SK-N-SH (cell line): ENCODE measurements around the gene STK25.

ENCODE experiments used
- EZH2phosphoT487 ChIP-seq: fragments of 200-600 bp; sonication (generic); IDR thresholded peaks from 2 replicates; pipeline ENCODE4 v1.6.1; 2017; ENCODE audit warnings: low read depth, mixed run types, mild to moderate bottlenecking, antibody characterized with exemption, moderate library complexity, borderline replicate concordance
- GABPA ChIP-seq: IDR thresholded peaks from 2 replicates; pipeline ENCODE4 v1.4.0; 2012; ENCODE audit warnings: low read depth, mild to moderate bottlenecking
- GATA2 ChIP-seq: sonication (generic); formaldehyde crosslinking; IDR thresholded peaks from 2 replicates; pipeline ENCODE4 v1.5.0; 2020; ENCODE audit warnings: mild to moderate bottlenecking, missing genetic modification reagents
- MXI1 ChIP-seq: IDR thresholded peaks from 2 replicates; pipeline ENCODE4 v1.6.1; 2012; ENCODE audit warnings: mild to moderate bottlenecking, low read depth, low read length, improper control_type of control experiment
- POLR2AphosphoS5 ChIP-seq: IDR thresholded peaks from 2 replicates; pipeline ENCODE4 v1.6.1; 2012; ENCODE audit warnings: low read depth, low read length
- RAD21 ChIP-seq: IDR thresholded peaks from 2 replicates; pipeline ENCODE4 v1.6.1; 2012; ENCODE audit warnings: mild to moderate bottlenecking, low read length
- TCF12 ChIP-seq: IDR thresholded peaks from 2 replicates; pipeline ENCODE4 v1.4.0; 2012
- USF1 ChIP-seq: IDR thresholded peaks from 2 replicates; pipeline ENCODE4 v1.4.0; 2012; ENCODE audit warnings: low read depth, borderline replicate concordance
- YY1 ChIP-seq: IDR thresholded peaks from 2 replicates; pipeline ENCODE4 v1.4.0; 2012; ENCODE audit warnings: low read depth, mild to moderate bottlenecking
- TF ChIP-seq, protein P1 (sequence below): fragments of 200-600 bp; sonication (generic); IDR thresholded peaks from 2 replicates; pipeline ENCODE4 v1.6.1; 2017; ENCODE audit warnings: antibody characterized with exemption, mild to moderate bottlenecking, moderate library complexity
- TF ChIP-seq, protein P2 (sequence below): fragments of 150-350 bp; IDR thresholded peaks from 2 replicates; pipeline ENCODE4 v1.6.1; 2017; ENCODE audit warnings: antibody characterized with exemption, low read length, low read depth, borderline replicate concordance

- TF ChIP-seq GABPA (no peak), USF1 (no peak), POLR2AphosphoS5 (no peak), YY1 (no peak), TCF12 (no peak), EZH2phosphoT487 (no peak), MXI1 (no peak), GATA2 (CRISPR knock-in tag) (no peak), RAD21 (no peak)
- TF ChIP-seq, protein P1, sequence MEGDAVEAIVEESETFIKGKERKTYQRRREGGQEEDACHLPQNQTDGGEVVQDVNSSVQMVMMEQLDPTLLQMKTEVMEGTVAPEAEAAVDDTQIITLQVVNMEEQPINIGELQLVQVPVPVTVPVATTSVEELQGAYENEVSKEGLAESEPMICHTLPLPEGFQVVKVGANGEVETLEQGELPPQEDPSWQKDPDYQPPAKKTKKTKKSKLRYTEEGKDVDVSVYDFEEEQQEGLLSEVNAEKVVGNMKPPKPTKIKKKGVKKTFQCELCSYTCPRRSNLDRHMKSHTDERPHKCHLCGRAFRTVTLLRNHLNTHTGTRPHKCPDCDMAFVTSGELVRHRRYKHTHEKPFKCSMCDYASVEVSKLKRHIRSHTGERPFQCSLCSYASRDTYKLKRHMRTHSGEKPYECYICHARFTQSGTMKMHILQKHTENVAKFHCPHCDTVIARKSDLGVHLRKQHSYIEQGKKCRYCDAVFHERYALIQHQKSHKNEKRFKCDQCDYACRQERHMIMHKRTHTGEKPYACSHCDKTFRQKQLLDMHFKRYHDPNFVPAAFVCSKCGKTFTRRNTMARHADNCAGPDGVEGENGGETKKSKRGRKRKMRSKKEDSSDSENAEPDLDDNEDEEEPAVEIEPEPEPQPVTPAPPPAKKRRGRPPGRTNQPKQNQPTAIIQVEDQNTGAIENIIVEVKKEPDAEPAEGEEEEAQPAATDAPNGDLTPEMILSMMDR = no peak
- TF ChIP-seq, protein P2, sequence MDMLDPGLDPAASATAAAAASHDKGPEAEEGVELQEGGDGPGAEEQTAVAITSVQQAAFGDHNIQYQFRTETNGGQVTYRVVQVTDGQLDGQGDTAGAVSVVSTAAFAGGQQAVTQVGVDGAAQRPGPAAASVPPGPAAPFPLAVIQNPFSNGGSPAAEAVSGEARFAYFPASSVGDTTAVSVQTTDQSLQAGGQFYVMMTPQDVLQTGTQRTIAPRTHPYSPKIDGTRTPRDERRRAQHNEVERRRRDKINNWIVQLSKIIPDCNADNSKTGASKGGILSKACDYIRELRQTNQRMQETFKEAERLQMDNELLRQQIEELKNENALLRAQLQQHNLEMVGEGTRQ = no peak
Measured at GRCh38 chr2:241550616-241551580, 42.5 kb upstream of the STK25 start.
